Endothelial cell of umbilical vein (primary cell): ENCODE measurements around the gene LXN. TPM values are rescaled to one million over a fixed set of nuclear protein-coding genes. Genes with fewer than 3 reads are reported as not detected.

Source experiments
- BruUV-seq: library from RNA; stranded (reverse); fragments of 400-500 nt; replicated peaks from 2 replicates; lab custom pipeline; 2021; lab: Mats Ljungman, UMichigan
- CTCF ChIA-PET: fragments of 300-600, 350-600 bp; sonication (Branson Sonifier 250); formaldehyde crosslinking; loops from one replicate; lab custom pipeline; 2021; ENCODE audit warnings: antibody characterized with exemption, inconsistent platforms; lab: Charles Lee
- POLR2A ChIA-PET: fragments of 300-600, 350-600 bp; sonication (Branson Sonifier 250); formaldehyde crosslinking; loops from one replicate; lab custom pipeline; 2021; ENCODE audit warnings: antibody characterized with exemption, inconsistent platforms; lab: Charles Lee
- DNase-seq: peaks from one replicate; pipeline ENCODE4 v3.0.0-alpha.2; 2011; ENCODE audit warnings: low read depth, low spot score
- FAIRE-seq: peaks from 2 replicates; lab custom pipeline; 2011; peaks lifted over from hg19 to GRCh38; lab: Jason Lieb, UNC
- H2AFZ ChIP-seq: 2 replicates; pipeline ENCODE4 v1.6.0; 2012; ENCODE audit warnings: low read depth, low read length, control low read depth, inconsistent platforms
- H3K27ac ChIP-seq: 2 replicates; pipeline ENCODE4 v1.5.1; 2011; ENCODE audit warnings: low read depth, mild to moderate bottlenecking, control low read depth, low read length, moderate library complexity; ENCODE audit not compliant: insufficient read depth
- H3K27me3 ChIP-seq, 2 experiments: 2 replicates each; pipeline versions ENCODE4 v1.6.0 to v1.6.1; 2011; ENCODE audit warnings: low read length in 2 of 2, mixed read lengths in 1 of 2; ENCODE audit not compliant: control insufficient read depth in 2 of 2, insufficient read depth in 2 of 2
- H3K36me3 ChIP-seq, 2 experiments: 2 replicates in 1 of 2; 3 replicates in 1 of 2; pipeline ENCODE4 v1.5.1; 2011; ENCODE audit warnings: low read length in 2 of 2, mild to moderate bottlenecking in 1 of 2, moderate library complexity in 1 of 2; ENCODE audit not compliant: control insufficient read depth in 2 of 2, insufficient read depth in 2 of 2; ENCODE audit errors: extremely low read depth in 1 of 2
- H3K4me1 ChIP-seq: 3 replicates; pipeline ENCODE4 v1.5.1; 2011; ENCODE audit warnings: mild to moderate bottlenecking, low read length; ENCODE audit not compliant: control insufficient read depth, insufficient read depth; ENCODE audit errors: extremely low read depth
- H3K4me2 ChIP-seq: 2 replicates; pipeline ENCODE4 v1.6.1; 2011; ENCODE audit warnings: low read length, control low read depth, mixed read lengths; ENCODE audit not compliant: insufficient read depth
- H3K4me3 ChIP-seq, 3 experiments: fragments of 200-600 bp in 1 of 3; sonication (generic), shearing (Covaris generic) in 1 of 3; replicated peaks in 1 of 3; 2 replicates each; pipeline ENCODE4 v1.5.1; 2011 to 2016; ENCODE audit warnings: control low read depth in 3 of 3, low read length in 3 of 3, mild to moderate bottlenecking in 2 of 3, inconsistent platforms in 1 of 3, low read depth in 1 of 3, moderate library complexity in 1 of 3; ENCODE audit not compliant: insufficient read depth in 1 of 3
- H3K79me2 ChIP-seq: 2 replicates; pipeline ENCODE4 v1.6.0; 2012; ENCODE audit warnings: low read length, inconsistent platforms; ENCODE audit not compliant: control insufficient read depth, insufficient read depth
- H3K9ac ChIP-seq: replicated peaks from 2 replicates; pipeline ENCODE3; 2011; ENCODE audit warnings: low read length, control low read depth; ENCODE audit not compliant: insufficient read depth; ENCODE audit errors: extremely low read depth
- H3K9me1 ChIP-seq: replicated peaks from 3 replicates; pipeline ENCODE4 v1.6.0; 2011; ENCODE audit warnings: mild to moderate bottlenecking, low read length; ENCODE audit not compliant: control insufficient read depth, insufficient read depth; ENCODE audit errors: extremely low read depth
- H3K9me3 ChIP-seq: replicated peaks from 2 replicates; pipeline ENCODE4 v1.5.1; 2012; ENCODE audit warnings: low read length, inconsistent platforms; ENCODE audit not compliant: control insufficient read depth, insufficient read depth
- H4K20me1 ChIP-seq: replicated peaks from 2 replicates; pipeline ENCODE3; 2011; ENCODE audit warnings: mild to moderate bottlenecking, low read length; ENCODE audit not compliant: control insufficient read depth, insufficient read depth; ENCODE audit errors: extremely low read depth
- CTCF ChIP-seq, 2 donors: IDR thresholded peaks; 1 replicate in 1 of 2; 2 replicates in 1 of 2; pipeline ENCODE4 v1.5.1; 2011; ENCODE audit warnings: low read length in 2 of 2, mild to moderate bottlenecking in 2 of 2, moderate library complexity in 2 of 2, control low read depth in 1 of 2, inconsistent platforms in 1 of 2, low read depth in 1 of 2; ENCODE audit not compliant: insufficient read depth in 1 of 2; ENCODE audit errors: extremely low read depth in 1 of 2
- EZH2 ChIP-seq: IDR thresholded peaks from 2 replicates; pipeline ENCODE4 v1.6.1; 2012; ENCODE audit warnings: borderline replicate concordance, low read depth, mild to moderate bottlenecking, moderate library complexity, low read length, inconsistent platforms; ENCODE audit not compliant: severe bottlenecking
- FOS ChIP-seq: IDR thresholded peaks from 2 replicates; pipeline ENCODE4 v1.6.1; 2011; ENCODE audit warnings: mild to moderate bottlenecking, low read length, moderate library complexity, borderline replicate concordance; ENCODE audit not compliant: insufficient read depth
- MAX ChIP-seq: IDR thresholded peaks from 2 replicates; pipeline ENCODE4 v1.6.1; 2011; ENCODE audit not compliant: insufficient read depth, insufficient read length
- POLR2A ChIP-seq: IDR thresholded peaks from 2 replicates; pipeline ENCODE4 v1.6.1; 2012; ENCODE audit warnings: low read depth, mild to moderate bottlenecking, control low read depth, low read length
- POLR2AphosphoS5 ChIP-seq: IDR thresholded peaks from 2 replicates; pipeline ENCODE4 v1.6.1; 2012; ENCODE audit warnings: low read depth, mild to moderate bottlenecking, control low read depth, low read length, moderate library complexity; ENCODE audit not compliant: insufficient read depth
- dilution Hi-C: fragments of 300-500 bp; cut with MboI; formaldehyde crosslinking; loops from one replicate; pipeline ENCODE4 v1.15.0; 2019; ENCODE audit warnings: low sequenced_read_pairs; ENCODE audit not compliant: extremely low pct_ligation_motif_present
- intact Hi-C: fragments of 100-400 bp; cut with micrococcal nuclease; formaldehyde crosslinking; loops from one replicate; pipeline ENCODE4 v1.10.0; 2022
- polyA plus RNA-seq, 4 experiments: library from polyadenylated mRNA; depleted of rRNA in 3 of 4; stranded (reverse) in 3 of 4; unstranded in 1 of 4; fragments of >200 nt; gene quantifications; 2 replicates each; pipeline versions ENCODE4 v1.2.1 to v1.2.3, GENCODE V29; 2011 to 2012; ENCODE audit warnings: missing spikeins in 1 of 4
- small RNA-seq: library from RNA; depleted of rRNA; stranded (forward); fragments of <200 nt; gene quantifications from one replicate; pipeline ENCODE3, GENCODE V24; 2012; ENCODE audit warnings: low replicate concordance, low read depth; ENCODE audit not compliant: insufficient read depth, insufficient read length
- total RNA-seq: library from RNA; stranded (reverse); gene quantifications from 2 replicates; pipeline ENCODE4 v1.2.3, GENCODE V29; 2021

The LXN gene
- total and polyA plus RNA-seq, 2 donors (not counting 3 experiments of a cell fraction or from before 2014, with no cell fraction given), result 56.9 to 118 TPM

GRCh38 chr3:158617982-158618875 is 54.2 kb downstream of the LXN start:
- Histone ChIP-seq H3K27me3 (no peaks in the 10 kb centered on the region), H3K9me1 (no peaks in the 10 kb centered on the region), H3K9me3 (no peaks in the 10 kb centered on the region), H3K4me1 (no peaks in the 10 kb centered on the region), H2AFZ (no peak overlapping the region), H3K9ac (no peak overlapping the region), H4K20me1 (no peaks in the 10 kb centered on the region), H3K4me3 (no peak overlapping the region), H3K4me2 (no peak overlapping the region), H3K79me2 (no peaks in the 10 kb centered on the region), H3K27ac (no peak overlapping the region), H3K36me3 (no peaks in the 10 kb centered on the region)
- dilution Hi-C loops, result no loop called here
- FAIRE-seq, result no peak
- no peak for TF ChIP-seq POLR2A
- TF ChIP-seq MAX, result no peak
- no peak for TF ChIP-seq EZH2
- no peak for TF ChIP-seq POLR2AphosphoS5
- TF ChIP-seq FOS, result no peak
- TF ChIP-seq CTCF (IDR thresholded peaks at IDR 0.05; ENCODE audit: extremely low read depth in 1 of 2, insufficient read depth in 1 of 2, low read depth in 1 of 2, low read length in 2 of 2), result no peak
- POLR2A ChIA-PET, result no interaction called here
- intact Hi-C loops, result no loop called here
- DNase-seq, result no peak
- no TSS peak for BruUV-seq
- CTCF ChIA-PET, result interaction anchor here (0.9 to 1.1 kb wide), 2 partner anchors 8 to 16 kb away, joined by 3 read pairs; no protein-coding TSS in a partner anchor

Small RNA genes within 50 kb of the gene (small RNA-seq; reads per million reads assigned to genes)
- gene AC025033.1 (not detected), gene AC080013.6 (not detected)

Other genes starting within 250 kb of the LXN start
- 5.3 and 8.8 TPM in 2 replicates for gene MLF1, start 101.5 kb downstream of the LXN start, total RNA-seq
- gene MLF1, start 101.5 kb downstream of the LXN start, polyA plus RNA-seq, result 2.2 and 3.0 TPM in 2 replicates
- 60.1 and 68.6 TPM in 2 replicates for gene GFM1, start 28.1 kb downstream of the LXN start, total RNA-seq
- 12.1 and 14.9 TPM in 2 replicates for gene GFM1, start 28.1 kb downstream of the LXN start, polyA plus RNA-seq
- 1.5 and 1.8 TPM in 2 replicates for gene RARRES1, start 59.8 kb upstream of the LXN start, total RNA-seq
- 0.98 and 1.2 TPM in 2 replicates for gene RARRES1, start 59.8 kb upstream of the LXN start, polyA plus RNA-seq
- 38.2 and 38.3 TPM in 2 replicates for gene MFSD1, start 129.4 kb upstream of the LXN start, total RNA-seq
- 51.2 and 65.1 TPM in 2 replicates for gene MFSD1, start 129.4 kb upstream of the LXN start, polyA plus RNA-seq